LNCaP clone FGC (cell line): Measurements from ENCODE around the gene LMBR1.

ENCODE experiments used
- DNase-seq: peaks from one replicate; pipeline ENCODE4 v3.0.0-alpha.2; 2011; ENCODE audit warnings: low read depth
- H3K4me3 ChIP-seq: 2 replicates; pipeline ENCODE4 v1.5.1; 2011; ENCODE audit warnings: mild to moderate bottlenecking, low read depth, low read length, control low read depth
- TF ChIP-seq, protein P1 (sequence below): IDR thresholded peaks from 2 replicates; pipeline ENCODE4 v1.5.1; 2012; ENCODE audit warnings: mild to moderate bottlenecking; ENCODE audit not compliant: control insufficient read depth, insufficient read depth; ENCODE audit errors: extremely low read depth

LMBR1 gene

DNA sequence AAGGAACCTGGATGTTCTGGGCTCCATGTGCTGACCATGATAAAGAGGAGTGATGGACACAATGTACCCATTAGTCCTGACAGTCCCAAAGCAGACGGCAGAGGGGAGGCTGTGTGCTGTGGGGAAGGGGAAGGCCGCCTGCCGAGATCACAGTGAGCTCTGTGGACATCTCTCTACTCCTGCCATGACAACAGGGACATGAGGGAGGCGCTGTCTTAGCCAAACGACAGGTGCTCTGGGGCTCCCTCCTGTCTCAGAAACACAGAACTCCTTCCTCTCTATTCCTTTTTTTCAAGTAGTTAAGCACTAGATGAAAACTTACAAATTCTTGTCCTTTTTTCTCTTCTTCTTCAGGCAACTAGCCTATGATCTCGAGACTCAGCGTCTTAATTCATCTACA lies 139.4 kb downstream of the LMBR1 start:
- DNase-seq, result no peak
- no peak overlapping the region for H3K4me3 ChIP-seq
- TF ChIP-seq, protein P1, sequence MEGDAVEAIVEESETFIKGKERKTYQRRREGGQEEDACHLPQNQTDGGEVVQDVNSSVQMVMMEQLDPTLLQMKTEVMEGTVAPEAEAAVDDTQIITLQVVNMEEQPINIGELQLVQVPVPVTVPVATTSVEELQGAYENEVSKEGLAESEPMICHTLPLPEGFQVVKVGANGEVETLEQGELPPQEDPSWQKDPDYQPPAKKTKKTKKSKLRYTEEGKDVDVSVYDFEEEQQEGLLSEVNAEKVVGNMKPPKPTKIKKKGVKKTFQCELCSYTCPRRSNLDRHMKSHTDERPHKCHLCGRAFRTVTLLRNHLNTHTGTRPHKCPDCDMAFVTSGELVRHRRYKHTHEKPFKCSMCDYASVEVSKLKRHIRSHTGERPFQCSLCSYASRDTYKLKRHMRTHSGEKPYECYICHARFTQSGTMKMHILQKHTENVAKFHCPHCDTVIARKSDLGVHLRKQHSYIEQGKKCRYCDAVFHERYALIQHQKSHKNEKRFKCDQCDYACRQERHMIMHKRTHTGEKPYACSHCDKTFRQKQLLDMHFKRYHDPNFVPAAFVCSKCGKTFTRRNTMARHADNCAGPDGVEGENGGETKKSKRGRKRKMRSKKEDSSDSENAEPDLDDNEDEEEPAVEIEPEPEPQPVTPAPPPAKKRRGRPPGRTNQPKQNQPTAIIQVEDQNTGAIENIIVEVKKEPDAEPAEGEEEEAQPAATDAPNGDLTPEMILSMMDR, result no peak

DNA sequence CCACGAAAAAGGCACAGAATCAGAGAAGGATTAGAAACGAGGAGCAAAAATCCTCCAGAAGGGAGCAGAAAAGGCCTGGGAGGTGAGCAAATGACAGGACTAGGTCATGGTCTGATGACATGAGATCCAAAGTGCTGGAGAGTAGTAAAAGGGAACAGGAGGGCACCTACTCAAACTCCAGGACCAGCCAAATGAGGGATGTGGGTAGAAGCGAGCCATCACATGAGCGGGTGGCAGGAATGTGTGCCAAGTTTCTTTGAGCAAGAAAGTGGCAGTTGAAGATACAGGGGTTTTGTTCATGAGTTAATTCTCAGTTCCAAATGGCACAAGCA lies 139.8 kb downstream of the LMBR1 start:
- DNase-seq, result no peak
- H3K4me3 ChIP-seq, result no peak overlapping the region
- TF ChIP-seq, protein P1, result no peak

DNA sequence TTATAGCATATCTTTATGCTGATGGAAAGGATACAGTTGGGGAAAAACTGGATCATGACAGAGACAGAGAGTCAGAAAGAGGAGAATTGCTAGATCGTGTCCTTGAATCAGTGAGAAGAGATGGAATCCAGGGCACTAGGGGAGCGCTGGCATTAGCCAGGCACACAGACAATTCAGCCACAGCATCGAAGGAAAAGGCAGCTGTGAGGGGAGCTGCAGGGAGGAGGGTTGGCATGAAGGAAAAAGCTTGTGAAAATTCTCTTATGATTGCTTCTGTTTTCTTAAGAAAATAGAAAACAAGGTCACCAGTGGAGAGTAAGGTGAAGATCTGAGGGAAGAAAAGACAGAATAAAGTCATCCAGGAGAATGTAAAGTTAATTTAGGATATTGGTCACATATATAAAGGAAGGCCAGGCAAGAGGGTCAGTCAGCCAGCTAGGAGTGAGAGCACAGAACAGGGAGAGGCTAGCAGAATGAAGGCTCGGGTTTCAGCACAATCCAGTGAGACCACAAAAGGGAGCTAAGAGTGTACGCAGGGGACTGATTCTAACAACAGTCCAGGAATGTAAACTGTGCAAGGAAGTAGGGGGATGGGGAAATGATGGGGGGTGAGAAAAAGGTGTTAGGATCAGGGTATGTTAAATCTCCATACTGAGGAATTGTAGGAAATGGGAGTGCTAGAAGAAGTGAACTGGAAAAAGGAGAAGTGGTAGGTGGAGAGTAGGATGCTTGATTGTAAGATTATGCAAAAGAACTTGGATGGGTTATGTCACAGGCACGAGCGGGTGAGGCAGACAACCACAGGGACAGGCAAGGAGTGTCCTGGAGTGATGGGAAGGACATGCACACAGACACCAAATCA lies 140.4 kb downstream of the LMBR1 start:
- H3K4me3 ChIP-seq, result no peak overlapping the region
- DNase-seq, result no peak
- TF ChIP-seq, protein P1, result no peak

DNA sequence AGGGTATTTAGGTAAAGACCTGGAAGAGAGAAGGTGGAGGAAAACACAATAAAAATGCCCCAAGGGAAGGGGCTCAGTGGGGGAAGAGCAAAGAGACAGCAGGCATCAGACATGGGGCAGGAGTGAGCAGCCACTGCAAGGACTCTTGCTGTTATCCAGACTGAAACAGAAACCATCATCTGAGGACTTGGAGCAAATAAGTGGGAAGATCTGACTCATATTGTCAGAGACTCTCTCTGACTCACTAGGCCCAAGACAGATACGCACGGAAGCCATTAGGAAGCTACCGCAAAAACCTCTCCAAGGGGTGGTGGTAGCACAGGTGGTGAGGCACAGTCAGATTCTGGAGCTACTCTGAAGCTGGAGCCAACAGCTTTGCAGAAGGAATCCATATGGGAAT lies 141.7 kb downstream of the LMBR1 start:
- TF ChIP-seq, protein P1, result no peak
- H3K4me3 ChIP-seq, result no peak overlapping the region
- no peak for DNase-seq

DNA sequence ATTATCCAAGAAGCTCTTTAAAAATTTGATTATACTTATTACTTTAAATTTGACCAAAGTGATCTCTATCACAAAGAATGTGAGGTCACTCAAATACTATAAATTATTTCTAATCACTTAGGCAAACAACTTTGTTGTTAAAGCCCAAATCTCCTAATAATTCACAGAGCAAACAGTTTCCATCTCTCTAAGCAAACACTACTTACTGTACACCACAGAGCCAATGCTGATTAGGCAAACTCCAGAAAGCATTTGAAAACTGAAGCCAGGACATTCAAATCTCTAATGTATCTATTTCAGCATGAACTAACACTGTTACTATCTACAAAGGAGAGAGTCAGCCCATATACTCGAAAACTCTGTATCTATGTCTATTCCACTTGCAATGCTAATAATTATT lies 145.3 kb downstream of the LMBR1 start:
- H3K4me3 ChIP-seq, result no peak overlapping the region
- peak; percentile 89 for DNase-seq
- TF ChIP-seq, protein P1, result no peak

- H3K4me3 ChIP-seq, result no peak overlapping the region
- no peak for DNase-seq
- TF ChIP-seq, protein P1, result no peak
Observed at GRCh38 chr7:156746891-156747290, 146.1 kb downstream of the LMBR1 start.

DNA sequence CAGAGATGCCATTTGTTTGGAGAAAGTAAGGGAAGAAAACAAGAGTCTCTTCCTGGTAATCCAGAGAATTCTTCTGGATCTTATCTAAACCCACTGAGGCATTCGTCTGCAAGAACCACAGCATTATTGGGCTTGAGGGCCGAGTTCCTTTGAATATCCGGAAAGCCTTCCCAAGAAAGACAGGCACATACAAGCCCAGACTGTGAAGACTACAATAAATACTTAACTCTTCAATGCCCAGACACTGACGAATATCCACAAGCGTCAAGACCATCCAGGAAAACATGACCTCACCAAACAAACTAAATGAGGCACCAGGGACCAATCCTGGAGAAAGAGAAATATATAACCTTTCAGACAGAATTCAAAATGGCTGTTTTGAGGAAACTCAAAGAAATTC lies 153.4 kb downstream of the LMBR1 start:
- DNase-seq, result no peak
- TF ChIP-seq, protein P1, result no peak
- no peak overlapping the region for H3K4me3 ChIP-seq
